ENCODE results near the gene VPS36. TPM values are rescaled to one million over a fixed set of nuclear protein-coding genes. Genes with fewer than 3 reads are reported as not detected.

The VPS36 gene
- total and polyA plus RNA-seq, 2 of the 8 experiments (the other 6 are each of a cell fraction or from before 2014, with no cell fraction given) = 14.1 to 19.8 TPM

- no peak overlapping the region for H3K4me2 ChIP-seq (ENCODE audit: insufficient read depth in 1 of 2, low read depth in 2 of 2, low read length in 2 of 2)
- no peak overlapping the region for H2BK15ac ChIP-seq (ENCODE audit: low read length)
- CTCF ChIA-PET (ENCODE audit: partially characterized antibody) = interaction anchor here (1.0 kb wide), 1 partner anchor 13 kb away, joined by 3 read pairs; no protein-coding TSS in a partner anchor
- DNase-seq (ENCODE audit: low read depth in 1 of 2, low spot score in 2 of 2) (no peak), FAIRE-seq (no peak)
- H2AK5ac ChIP-seq (ENCODE audit: low read depth, low read length) = 0 out of 2 replicates have a peak overlapping the region, but pooled peaks have one; percentile 39
- H3K4ac ChIP-seq (replicated peaks; ENCODE audit: insufficient read length, low read depth, low read length) = no peak overlapping the region
- 84% methylated on average over 4 of the region's 4 CpGs; no CpG with 5 or more reads in 1 of the 2 experiments for WGBS, 2 experiments (ENCODE audit: extremely low coverage in 1 of 2, insufficient coverage in 1 of 2, insufficient read length in 1 of 2, insufficient replicate concordance in 2 of 2, low coverage in 1 of 2, low lambda C conversion rate in 2 of 2, missing lambda C conversion rate in 1 of 2)
- H4K91ac ChIP-seq (replicated peaks; ENCODE audit: insufficient read length, low read length) = no peak overlapping the region
- H2BK5ac ChIP-seq (ENCODE audit: low read depth, low read length) = no peak overlapping the region
- H3K23me2 ChIP-seq (ENCODE audit: low read depth, low read length) = no peaks in the 10 kb centered on the region
- no peak overlapping the region for H2BK12ac ChIP-seq (ENCODE audit: low read depth, low read length)
- H3K9ac ChIP-seq (replicated peaks in 1 of 4; ENCODE audit: extremely low read depth in 1 of 4, low read depth in 3 of 4, low read length in 3 of 4) = no peak overlapping the region
- no peak overlapping the region for H3K18ac ChIP-seq (ENCODE audit: extremely low read depth, low read length)
- H3K27ac ChIP-seq (ENCODE audit: low read depth, low read length) = no peak overlapping the region
- POLR2A ChIA-PET (ENCODE audit: partially characterized antibody) = no interaction called here
- no peak overlapping the region for H4K5ac ChIP-seq (ENCODE audit: insufficient read length, low read depth, low read length)
- H3K36me3 ChIP-seq (ENCODE audit: control insufficient read depth in 2 of 4, insufficient read depth in 4 of 4, low read length in 3 of 4) = no peaks in the 10 kb centered on the region
- H4K20me1 ChIP-seq (replicated peaks in 1 of 2; ENCODE audit: control insufficient read depth in 1 of 2, insufficient read depth in 2 of 2, low read length in 2 of 2) = no peaks in the 10 kb centered on the region
- H3K56ac ChIP-seq (replicated peaks; ENCODE audit: insufficient read length, low read depth, low read length) = no peak overlapping the region
- no peak overlapping the region for H3K23ac ChIP-seq (ENCODE audit: insufficient read length)
- no peaks in the 10 kb centered on the region for H3K9me3 ChIP-seq (ENCODE audit: insufficient read depth in 2 of 2, low read depth in 1 of 2, low read length in 1 of 2)
- H3K4me1 ChIP-seq (replicated peaks in 1 of 4; ENCODE audit: control insufficient read depth in 3 of 4, insufficient read depth in 4 of 4, low read length in 3 of 4) = no peaks in the 10 kb centered on the region
- no peak overlapping the region for H2AFZ ChIP-seq (ENCODE audit: low read length)
- no peak overlapping the region for H3K4me3 ChIP-seq (ENCODE audit: extremely low read depth in 1 of 4, insufficient read depth in 2 of 4, low read depth in 3 of 4, low read length in 4 of 4)
- no peak overlapping the region for H3K14ac ChIP-seq (ENCODE audit: insufficient read length)
- no peaks in the 10 kb centered on the region for H3K79me2 ChIP-seq (ENCODE audit: control insufficient read depth in 1 of 2, insufficient read depth in 2 of 2, low read length in 2 of 2)
- H3K79me1 ChIP-seq (ENCODE audit: low read depth, low read length) = no peaks in the 10 kb centered on the region
- no peak overlapping the region for H2BK20ac ChIP-seq (ENCODE audit: low read length)
- no peak overlapping the region for H4K8ac ChIP-seq (ENCODE audit: extremely low read depth, insufficient read depth, low read length)
- no peaks in the 10 kb centered on the region; a peak in 1 of 7 replicates for H3K27me3 ChIP-seq (replicated peaks in 1 of 4; ENCODE audit: control insufficient read depth in 3 of 4, extremely low read depth in 1 of 4, insufficient read depth in 3 of 4, low read length in 3 of 4)
- no peak overlapping the region for H2BK120ac ChIP-seq (replicated peaks; ENCODE audit: low read depth, low read length)
- TF ChIP-seq RFX5 (IDR thresholded peaks at IDR 0.05; ENCODE audit: borderline replicate concordance, low read depth, low read length) (no peak), SRF (IDR thresholded peaks at IDR 0.05; ENCODE audit: low read depth, low read length) (no peak), SP2 (IDR thresholded peaks at IDR 0.05; ENCODE audit: low read length) (no peak), GTF2F1 (IDR thresholded peaks at IDR 0.05; ENCODE audit: borderline replicate concordance, low read depth, low read length) (no peak), PHF8 (conservative IDR thresholded peaks at IDR 0.05; ENCODE audit: low read depth, low read length) (no peak), CHD1 (IDR thresholded peaks at IDR 0.05; ENCODE audit: low read depth, low read length) (no peak)
Measured at GRCh38 chr13:52395704-52396103, 54.7 kb downstream of the VPS36 start.

Measured in H1 (cell line).